Pancreas (tissue), 10 donors: ENCODE results near the gene MTHFD1L. TPM values are rescaled to one million over a fixed set of nuclear protein-coding genes. Genes with fewer than 3 reads are reported as not detected.

ENCODE experiments used
- ATAC-seq, 4 donors: fragments of 200-7000 bp; cut with Tn5 transposase; one replicate each; pipeline versions ENCODE4 v1.8.0 to v1.9.1; 2020; ENCODE audit warnings: mild to moderate bottlenecking in 4 of 4, moderate library complexity in 4 of 4
- DNase-seq, 6 donors: peaks; one replicate each; pipeline ENCODE4 v3.0.0-alpha.2; 2020
- FAIRE-seq: peaks from 2 replicates; lab custom pipeline; 2012; peaks lifted over from hg19 to GRCh38; lab: Jason Lieb, UNC
- H3K27ac ChIP-seq, 4 donors: fragments of 200-600 bp; sonication (generic); 1 replicate in 3 of 4; 2 replicates in 1 of 4; pipeline versions ENCODE4 v1.5.0 to v1.8.0; 2020
- H3K27me3 ChIP-seq, 4 donors: fragments of 200-600 bp; one replicate each; pipeline ENCODE4 v1.8.0; 2021
- H3K36me3 ChIP-seq, 3 donors: fragments of 200-600 bp; sonication (generic) in 1 of 3; one replicate each; pipeline versions ENCODE4 v1.5.0 to v1.8.0; 2020 to 2021
- H3K4me1 ChIP-seq, 3 donors: fragments of 200-600 bp; one replicate each; pipeline ENCODE4 v1.8.0; 2021
- H3K4me3 ChIP-seq, 4 donors: fragments of 200-600 bp; sonication (generic) in 2 of 4; one replicate each; pipeline versions ENCODE4 v1.5.0 to v1.8.0; 2020 to 2021
- H3K9me3 ChIP-seq, 4 donors: fragments of 200-600 bp; one replicate each; pipeline ENCODE4 v1.8.0; 2021
- CTCF ChIP-seq, 4 donors: fragments of 200-600 bp; sonication (generic) in 3 of 4; IDR thresholded peaks; one replicate each; pipeline versions ENCODE4 v1.5.0 to v1.8.0; 2021; ENCODE audit warnings: antibody characterized with exemption in 4 of 4
- WGBS, 2 donors: extraction: QIAGEN DNeasy Blood & Tissue Kit; methylation state at CpG; one replicate each; pipeline ENCODE4 v1.1.7; 2013; 5-methylcytosine and 5-hydroxymethylcytosine counted together
- intact Hi-C, 3 donors: fragments of 100-400 bp; cut with DNase I; formaldehyde crosslinking; loops; one replicate each; pipeline versions ENCODE4 v1.11.1 to v1.14.2; 2022
- polyA plus RNA-seq, 2 donors: library from polyadenylated mRNA; stranded (reverse); fragments of 200-250 nt; gene quantifications; one replicate each; pipeline ENCODE4 v1.2.3, GENCODE V29; 2013
- total RNA-seq, 6 donors: library from RNA; stranded (reverse); fragmentation: NEBNext Ultra II Directional in 4 of 6; extraction: Animal tissue kit (Norgen Biotek cat#: 25700) in 4 of 6; gene quantifications; one replicate each; pipeline versions ENCODE4 v1.2.1 to v1.2.4, GENCODE V29; 2021 to 2023
- donor health status: healthy with polysubstance abuse.
- donor health status: DM: no; HTN: no; CAD: no; lungs with moderate emphysema.
- donor health status: DM: no; HTN: no; CAD: no.
- donor health status: control.
- donor health status: control.
- donor health status: Bipolar disorder and iron deficiency.
- donor health status: DM: yes; HTN: yes; CAD: no.
- donor health status: DM: no; HTN: no; CAD: no.
- donor health status: DM: no; HTN: no; CAD: no.
- donor health status: DM: yes; HTN: yes; CAD: no.

The MTHFD1L gene
- total and polyA plus RNA-seq, 8 donors = 3.2 to 26.5 (median 9.0) TPM

GRCh38 chr6:150905769-150906168 lies 40.3 kb downstream of the MTHFD1L start:
- ATAC-seq = no peak
- FAIRE-seq = no peak
- WGBS, 2 donors = 82 to 85% methylated on average over 6 of the region's 6 CpGs
- Histone ChIP-seq H3K4me1 (no peaks in the 10 kb centered on the region), H3K27ac (no peak overlapping the region), H3K9me3 (no peaks in the 10 kb centered on the region), H3K36me3 (no peaks in the 10 kb centered on the region), H3K4me3 (no peak overlapping the region), H3K27me3 (no peaks in the 10 kb centered on the region)
- no peak for TF ChIP-seq CTCF (IDR thresholded peaks at IDR 0.05)
- intact Hi-C loops = no loop called here
- DNase-seq = no peak

GRCh38 chr6:150906641-150907326 lies 41.3 kb downstream of the MTHFD1L start:
- H3K27ac ChIP-seq = no peak overlapping the region
- no peak for FAIRE-seq
- WGBS, 2 donors = 93 to 100% methylated on average over 1 of the region's 1 CpG
- H3K4me1 ChIP-seq = no peaks in the 10 kb centered on the region
- H3K9me3 ChIP-seq = no peaks in the 10 kb centered on the region
- no peak for DNase-seq
- H3K27me3 ChIP-seq = no peaks in the 10 kb centered on the region
- intact Hi-C loops = no loop called here
- no peak for TF ChIP-seq CTCF (IDR thresholded peaks at IDR 0.05)
- no peak for ATAC-seq
- no peak overlapping the region for H3K4me3 ChIP-seq
- H3K36me3 ChIP-seq = no peaks in the 10 kb centered on the region

GRCh38 chr6:150907383-150907782 lies 41.9 kb downstream of the MTHFD1L start:
- Histone ChIP-seq H3K27me3 (no peaks in the 10 kb centered on the region), H3K36me3 (no peaks in the 10 kb centered on the region), H3K4me3 (no peak overlapping the region), H3K9me3 (no peaks in the 10 kb centered on the region), H3K4me1 (no peaks in the 10 kb centered on the region), H3K27ac (no peak overlapping the region)
- DNase-seq (no peak), FAIRE-seq (no peak), ATAC-seq (no peak)
- 86 to 90% methylated on average over 8 of the region's 8 CpGs for WGBS, 2 donors
- intact Hi-C loops = no loop called here
- no peak for TF ChIP-seq CTCF (IDR thresholded peaks at IDR 0.05)

- TF ChIP-seq CTCF (IDR thresholded peaks at IDR 0.05) = no peak
- Histone ChIP-seq H3K36me3 (no peaks in the 10 kb centered on the region), H3K9me3 (no peaks in the 10 kb centered on the region), H3K27ac (no peak overlapping the region), H3K27me3 (no peaks in the 10 kb centered on the region), H3K4me3 (no peak overlapping the region), H3K4me1 (no peaks in the 10 kb centered on the region)
- DNase-seq = no peak
- 94 to 98% methylated on average over 2 of the region's 2 CpGs for WGBS, 2 donors
- FAIRE-seq = no peak
- intact Hi-C loops = no loop called here
- no peak for ATAC-seq
Observed at GRCh38 chr6:150908901-150909300, 43.4 kb downstream of the MTHFD1L start.

- WGBS, 2 donors = 32 to 59% methylated on average over 2 of the region's 2 CpGs
- Histone ChIP-seq H3K4me3 (no peak overlapping the region), H3K27ac (no peak overlapping the region), H3K27me3 (no peaks in the 10 kb centered on the region), H3K4me1 (no peaks in the 10 kb centered on the region), H3K36me3 (no peaks in the 10 kb centered on the region), H3K9me3 (no peaks in the 10 kb centered on the region)
- TF ChIP-seq CTCF (IDR thresholded peaks at IDR 0.05) = no peak
- intact Hi-C loops = no loop called here
- no peak for DNase-seq
- no peak for FAIRE-seq
- ATAC-seq = no peak
Observed at GRCh38 chr6:150910561-150910960, 45.1 kb downstream of the MTHFD1L start.
